Hepatocyte (in vitro differentiated cells): Measurements from ENCODE around the gene GGT6.

Source experiments
- CTCF ChIP-seq: fragments of 200-600 bp; sonication (generic); IDR thresholded peaks from 2 replicates; pipeline ENCODE4 v1.5.1; 2016; ENCODE audit warnings: antibody characterized with exemption, mild to moderate bottlenecking; ENCODE audit not compliant: poor library complexity
- EZH2 ChIP-seq: fragments of 200-600 bp; sonication (generic); IDR thresholded peaks from 2 replicates; pipeline ENCODE4 v1.6.1; 2016; ENCODE audit warnings: antibody characterized with exemption, mild to moderate bottlenecking, borderline replicate concordance

GRCh38 chr17:4529533-4530152, 30.7 kb downstream of the GGT6 start:
- no peak for TF ChIP-seq CTCF
- no peak for TF ChIP-seq EZH2
